Erythroblast (primary cell): ENCODE results near the gene INHBE.

Experiments
- GATA1 ChIP-seq: IDR thresholded peaks from 2 replicates; pipeline ENCODE4 v1.6.1; 2011; ENCODE audit warnings: low read depth, mild to moderate bottlenecking, control low read depth, low read length, moderate library complexity
- POLR2A ChIP-seq: IDR thresholded peaks from 2 replicates; pipeline ENCODE4 v1.6.1; 2011; ENCODE audit warnings: mild to moderate bottlenecking, low read length

DNA sequence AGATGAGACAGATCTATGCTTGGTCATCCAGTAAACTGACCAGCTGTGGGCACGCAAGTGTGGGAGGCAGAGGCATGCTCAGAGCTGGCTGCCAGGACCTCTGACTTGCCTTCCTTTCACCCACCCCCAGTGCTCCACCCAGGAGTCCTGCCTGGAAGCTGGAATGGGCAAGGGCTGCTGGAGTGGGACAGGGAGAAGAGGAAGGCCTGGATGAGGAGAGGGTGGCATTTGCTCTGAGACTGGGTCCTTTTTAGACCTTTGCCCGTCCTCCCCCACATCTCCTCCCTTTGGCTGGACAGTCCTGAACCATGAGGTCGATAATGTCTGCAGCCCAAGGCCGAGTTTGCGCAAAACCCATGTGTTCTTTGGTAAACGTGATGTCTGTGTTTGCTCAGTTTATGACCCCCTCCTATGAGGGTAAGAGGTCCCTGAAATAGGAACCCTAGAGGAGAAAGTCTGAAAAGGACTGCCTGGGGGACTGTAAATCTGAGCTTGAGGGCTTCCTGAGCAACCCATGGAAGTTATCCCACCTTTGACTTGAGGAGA, 3.8 kb upstream of the INHBE start:
- no peak for TF ChIP-seq POLR2A
- TF ChIP-seq GATA1, result no peak
